Testis (tissue), 2 donors: ENCODE results near the gene IKZF5.

Source experiments
- CTCF ChIP-seq, 3 experiments: fragments of 450-650 bp in 2 of 3; fragments of 200-600 bp in 1 of 3; sonication (generic) in 1 of 3; IDR thresholded peaks; one replicate each; pipeline ENCODE4 v1.5.1; 2016 to 2019; ENCODE audit warnings: antibody characterized with exemption in 3 of 3, mild to moderate bottlenecking in 2 of 3, moderate library complexity in 1 of 3
- POLR2A ChIP-seq: fragments of 450-650 bp; IDR thresholded peaks from one replicate; pipeline ENCODE4 v1.6.1; 2017; ENCODE audit warnings: antibody characterized with exemption, mild to moderate bottlenecking, moderate library complexity

GRCh38 chr10:123044391-123044790 lies 35.8 kb upstream of the IKZF5 start:
- TF ChIP-seq CTCF (IDR thresholded peaks at IDR 0.05) (no peak), POLR2A (no peak)
